22Rv1 (cell line): ENCODE measurements around the gene ZMAT5.

Experiments
- CTCF ChIP-seq: fragments of 450-650 bp; IDR thresholded peaks from 2 replicates; pipeline ENCODE4 v1.5.1; 2017; ENCODE audit warnings: mild to moderate bottlenecking
- ZFX ChIP-seq: fragments of 450-650 bp; IDR thresholded peaks from 2 replicates; pipeline ENCODE4 v1.6.1; 2017; ENCODE audit warnings: antibody characterized with exemption, borderline replicate concordance

- TF ChIP-seq CTCF (no peak), ZFX (no peak)
Observed at GRCh38 chr22:29768052-29768693, 1.4 kb upstream of the ZMAT5 start.
